PC-3 (cell line): ENCODE data around the gene C6orf52. TPM values are rescaled to one million over a fixed set of nuclear protein-coding genes. Genes with fewer than 3 reads are reported as not detected.

Experiments used
- ATAC-seq: fragments of 200-7000 bp; cut with Tn5 transposase; 2 replicates; pipeline ENCODE4 v1.9.1; 2020; ENCODE audit warnings: mild to moderate bottlenecking, moderate library complexity
- BruUV-seq: library from RNA; stranded (reverse); fragments of 400-500 nt; replicated peaks from 2 replicates; lab custom pipeline; 2021; lab: Mats Ljungman, UMichigan
- CTCF ChIA-PET: fragments of 300-600 bp; sonication (Branson Sonifier 250); formaldehyde crosslinking; loops from one replicate; lab custom pipeline; 2022; ENCODE audit warnings: antibody characterized with exemption; lab: Charles Lee
- POLR2A ChIA-PET: fragments of 300-600 bp; sonication (Branson Sonifier 250); formaldehyde crosslinking; loops from one replicate; lab custom pipeline; 2022; ENCODE audit warnings: antibody characterized with exemption; ENCODE audit not compliant: unreplicated experiment; lab: Charles Lee
- DNase-seq: peaks from one replicate; pipeline ENCODE4 v3.0.0-alpha.2; 2015
- H2AFZ ChIP-seq: fragments of 300-600 bp; sonication (generic); 2 replicates; pipeline ENCODE4 v1.6.0; 2016; ENCODE audit warnings: antibody characterized with exemption, low read length
- H3F3A ChIP-seq: fragments of 300-600 bp; sonication (generic); one replicate; pipeline ENCODE4 v1.6.0; 2017; ENCODE audit warnings: antibody characterized with exemption, low read length, control low read depth, mild to moderate bottlenecking; ENCODE audit not compliant: unreplicated experiment
- H3K27ac ChIP-seq: fragments of 300-600 bp; sonication (generic); 2 replicates; pipeline ENCODE4 v1.5.1; 2016; ENCODE audit warnings: mild to moderate bottlenecking, low read length
- H3K27me3 ChIP-seq: fragments of 300-600 bp; sonication (generic); 2 replicates; pipeline ENCODE4 v1.6.1; 2016; ENCODE audit warnings: low read length, mixed read lengths
- H3K36me3 ChIP-seq: fragments of 300-600 bp; sonication (generic); 2 replicates; pipeline ENCODE4 v1.6.1; 2016; ENCODE audit warnings: low read depth, mixed run types, low read length, mixed read lengths
- H3K4me1 ChIP-seq: fragments of 300-600 bp; sonication (generic); 2 replicates; pipeline ENCODE4 v1.5.1; 2016; ENCODE audit warnings: low read length; ENCODE audit not compliant: insufficient read depth
- H3K4me2 ChIP-seq: fragments of 300-600 bp; sonication (generic); 2 replicates; pipeline ENCODE4 v1.6.0; 2016; ENCODE audit warnings: low read length
- H3K4me3 ChIP-seq: fragments of 300-600 bp; sonication (generic); 2 replicates; pipeline ENCODE4 v1.5.1; 2016; ENCODE audit warnings: mild to moderate bottlenecking, low read length, mixed read lengths
- H3K79me2 ChIP-seq: fragments of 300-600 bp; sonication (generic); 2 replicates; pipeline ENCODE4 v1.6.1; 2017; ENCODE audit warnings: low read length, mixed read lengths
- H3K9ac ChIP-seq: fragments of 300-600 bp; sonication (generic); 2 replicates; pipeline ENCODE4 v1.6.0; 2016; ENCODE audit warnings: mild to moderate bottlenecking, low read length
- H3K9me2 ChIP-seq: fragments of 300-600 bp; sonication (generic); replicated peaks from 2 replicates; pipeline ENCODE4 v1.6.1; 2016; ENCODE audit warnings: mixed run types, low read length, mixed read lengths
- H3K9me3 ChIP-seq: fragments of 300-600 bp; sonication (generic); 2 replicates; pipeline ENCODE4 v1.6.1; 2016; ENCODE audit warnings: low read length, mixed read lengths
- H4K20me1 ChIP-seq: fragments of 300-600 bp; sonication (generic); 2 replicates; pipeline ENCODE4 v1.6.1; 2016; ENCODE audit warnings: low read length, mixed read lengths
- CTCF ChIP-seq: fragments of 300-600 bp; sonication (generic); conservative IDR thresholded peaks from 2 replicates; pipeline ENCODE4 v1.5.1; 2017; ENCODE audit warnings: antibody characterized with exemption, low read depth, mild to moderate bottlenecking, low read length
- EZH2 ChIP-seq: fragments of 300-600 bp; sonication (generic); IDR thresholded peaks from one replicate; pipeline ENCODE4 v1.6.1; 2017; ENCODE audit warnings: antibody characterized with exemption, mild to moderate bottlenecking, low read length; ENCODE audit not compliant: unreplicated experiment
- EZH2phosphoT487 ChIP-seq: fragments of 300-600 bp; sonication (generic); IDR thresholded peaks from 2 replicates; pipeline ENCODE4 v1.6.1; 2018; ENCODE audit warnings: mild to moderate bottlenecking, antibody characterized with exemption, low read length, borderline replicate concordance
- intact Hi-C: fragments of 100-400 bp; cut with micrococcal nuclease; formaldehyde crosslinking; loops from 2 replicates; pipeline ENCODE4 v1.9.0; 2023
- total RNA-seq: library from RNA; depleted of rRNA; stranded (reverse); fragments of >200 nt; gene quantifications from 2 replicates; pipeline ENCODE4 v1.2.3, GENCODE V29; 2014

C6orf52 gene
- total RNA-seq, 1 experiment from 2014 or later: 0.80 TPM

- ChIA-PET POLR2A (interaction anchor here (0.6 kb wide), 1 partner anchor 196 kb away, joined by 4 read pairs; no protein-coding TSS in a partner anchor), CTCF (no interaction called here)
- ATAC-seq (no peak), DNase-seq (no peak)
- Histone ChIP-seq H4K20me1 (no peaks in the 10 kb centered on the region), H3K27me3 (no peaks in the 10 kb centered on the region), H3K36me3 (peaks cover 10% of the 10 kb centered on the region; the same call in 1 of the 2 replicates), H3K4me2 (no peak overlapping the region), H3K4me3 (no peak overlapping the region), H3K9ac (no peak overlapping the region), H3K4me1 (peaks cover 24% of the 10 kb centered on the region), H2AFZ (no peak overlapping the region), H3K79me2 (peaks cover 32% of the 10 kb centered on the region), H3K27ac (no peak overlapping the region), H3K9me3 (no peaks in the 10 kb centered on the region), H3K9me2 (no peaks in the 10 kb centered on the region), H3F3A (no peaks in the 10 kb centered on the region)
- TF ChIP-seq CTCF: no peak
- no peak for TF ChIP-seq EZH2phosphoT487
- no TSS peak for BruUV-seq
- intact Hi-C loops: no loop called here
These were observed 31.3 kb upstream of the C6orf52 start for GRCh38 chr6:10725716-10726115.

GRCh38 chr6:10725044-10725443 is 30.6 kb upstream of the C6orf52 start:
- intact Hi-C loops: no loop called here
- Histone ChIP-seq H3K9me3 (no peaks in the 10 kb centered on the region), H3K27ac (no peak overlapping the region), H2AFZ (no peak overlapping the region), H3K27me3 (no peaks in the 10 kb centered on the region), H4K20me1 (no peaks in the 10 kb centered on the region), H3K4me3 (no peak overlapping the region), H3K9me2 (no peaks in the 10 kb centered on the region), H3K36me3 (peaks cover 9% of the 10 kb centered on the region; the same call in 1 of the 2 replicates), H3K9ac (no peak overlapping the region), H3K4me1 (peaks cover 24% of the 10 kb centered on the region), H3K4me2 (0 out of 2 replicates have a peak overlapping the region, but pooled peaks have one; percentile 88), H3K79me2 (peaks cover 32% of the 10 kb centered on the region), H3F3A (no peaks in the 10 kb centered on the region)
- no peak for ATAC-seq
- POLR2A ChIA-PET: no interaction called here
- DNase-seq: no peak
- CTCF ChIA-PET: no interaction called here
- no TSS peak for BruUV-seq
- no peak for TF ChIP-seq CTCF
- TF ChIP-seq EZH2: no peak
- no peak for TF ChIP-seq EZH2phosphoT487

GRCh38 chr6:10723567-10723881 is 29.1 kb upstream of the C6orf52 start:
- CTCF ChIA-PET: interaction anchor here (0.7 kb wide), 1 partner anchor 217 kb away, joined by 13 read pairs; no protein-coding TSS in a partner anchor
- DNase-seq (no peak), ATAC-seq (no peak)
- H3K27ac ChIP-seq: peak overlapping the region; percentile 67
- H3K27me3 ChIP-seq: no peaks in the 10 kb centered on the region
- H3K36me3 ChIP-seq: peaks cover 6% of the 10 kb centered on the region; the same call in 1 of the 2 replicates
- TF ChIP-seq CTCF (no peak), EZH2phosphoT487 (no peak), EZH2 (no peak)
- no peaks in the 10 kb centered on the region for H4K20me1 ChIP-seq
- no peaks in the 10 kb centered on the region for H3F3A ChIP-seq
- peak overlapping the region; percentile 88 for H3K4me3 ChIP-seq
- POLR2A ChIA-PET: interaction anchor here (1.5 kb wide), 1 partner anchor 24 kb away, joined by 15 read pairs; the partner anchor contains the start of gene TMEM14B
- H3K9me3 ChIP-seq: 0 out of 2 replicates have a peak, but pooled peaks cover 1% of the 10 kb centered on the region
- H2AFZ ChIP-seq: peak overlapping the region; percentile 91
- peak overlapping the region; percentile 88 for H3K4me2 ChIP-seq
- intact Hi-C loops: loop anchor here (1.0 to 2.0 kb wide), 4 partner anchors 11 to 77 kb away; partner anchors contain the start of genes C6orf52 and PAK1IP1
- H3K79me2 ChIP-seq: peaks cover 32% of the 10 kb centered on the region
- peaks cover 24% of the 10 kb centered on the region for H3K4me1 ChIP-seq
- no peaks in the 10 kb centered on the region for H3K9me2 ChIP-seq
- no TSS peak for BruUV-seq
- peak overlapping the region; percentile 93 for H3K9ac ChIP-seq
